GM21737 (cell line): ENCODE data around the gene ADAM30.

ENCODE experiments used
- ATAC-seq: cut with Tn5 transposase; IDR thresholded peaks from one replicate; pipeline ENCODE4 v1.9.1; 2021; ENCODE audit warnings: mild to moderate bottlenecking, moderate library complexity; ENCODE audit not compliant: unreplicated experiment

Gene ADAM30

GRCh38 chr1:119909890-119910596, 13.7 kb upstream of the ADAM30 start:
- ATAC-seq: no peak

DNA sequence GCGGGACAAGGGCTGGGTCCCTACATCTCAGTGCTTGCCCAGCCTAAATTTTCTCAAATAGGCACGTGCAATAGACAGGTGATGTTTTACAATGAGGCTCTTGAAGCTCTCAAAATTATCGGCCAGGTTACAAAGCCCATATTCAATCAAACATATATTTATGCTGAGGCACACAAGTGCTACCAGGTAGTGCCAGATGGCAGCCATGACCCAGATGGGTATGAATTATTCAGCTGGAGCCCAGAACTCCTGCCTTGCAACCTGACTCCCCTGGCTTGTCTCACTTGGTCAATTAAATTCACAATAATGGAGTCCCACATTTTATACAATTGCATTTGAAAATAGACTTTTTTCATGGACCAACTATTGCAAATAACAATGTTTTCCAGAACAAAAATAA, 12.3 kb upstream of the ADAM30 start:
- no peak for ATAC-seq

DNA sequence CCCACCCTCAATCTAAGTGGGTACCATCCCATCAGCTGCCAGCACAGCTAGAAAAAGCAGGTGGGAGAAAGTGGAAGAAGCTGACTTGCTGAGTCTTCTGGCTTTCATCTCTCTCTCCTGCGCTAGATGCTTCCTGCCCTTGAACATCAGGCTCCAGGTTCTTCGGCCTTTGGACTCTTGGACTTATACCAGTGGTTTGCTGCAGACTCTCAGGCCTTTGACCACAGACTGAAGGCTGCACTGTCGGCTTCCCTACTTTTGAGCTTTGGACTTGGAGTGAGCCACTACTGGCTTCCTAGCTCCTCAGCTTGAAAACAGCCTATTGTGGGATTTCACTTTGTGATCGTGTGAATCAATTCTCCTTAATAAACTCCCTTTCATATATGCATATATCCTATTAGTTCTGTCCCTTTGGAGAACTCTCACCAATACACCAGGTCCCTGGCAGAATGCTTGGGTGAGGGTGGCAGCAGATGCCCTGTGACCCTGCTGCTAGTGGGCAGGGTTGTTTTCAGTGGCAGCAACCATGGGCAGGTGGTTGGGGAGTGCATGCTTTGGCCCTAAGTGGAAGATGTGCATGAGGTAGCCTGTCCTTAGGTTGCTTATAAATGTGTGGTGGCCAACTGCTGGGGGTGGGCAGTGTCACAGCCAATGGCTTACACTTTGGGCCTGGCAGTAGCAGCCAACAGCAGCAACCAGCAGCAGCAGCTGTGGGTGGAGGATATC, 10.8 kb upstream of the ADAM30 start:
- no peak for ATAC-seq

DNA sequence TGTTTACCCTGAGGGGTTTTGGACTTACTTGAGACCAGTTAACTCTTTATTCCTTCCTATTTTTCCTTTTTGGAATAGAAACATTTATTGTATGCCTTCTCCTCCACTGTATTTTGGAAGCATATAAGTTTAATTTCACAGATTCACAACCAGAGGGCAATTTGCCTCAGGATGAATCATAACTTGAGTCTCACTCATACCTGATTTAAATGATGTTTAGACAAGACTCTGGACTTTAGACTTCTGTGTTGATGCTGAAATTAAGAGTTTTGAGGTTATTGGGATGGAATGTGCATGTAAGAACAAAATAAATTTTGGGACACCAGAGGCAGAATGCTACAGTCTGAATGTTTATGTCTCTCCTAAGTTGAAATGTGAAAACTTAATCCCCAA, 7.1 kb upstream of the ADAM30 start:
- ATAC-seq: no peak

DNA sequence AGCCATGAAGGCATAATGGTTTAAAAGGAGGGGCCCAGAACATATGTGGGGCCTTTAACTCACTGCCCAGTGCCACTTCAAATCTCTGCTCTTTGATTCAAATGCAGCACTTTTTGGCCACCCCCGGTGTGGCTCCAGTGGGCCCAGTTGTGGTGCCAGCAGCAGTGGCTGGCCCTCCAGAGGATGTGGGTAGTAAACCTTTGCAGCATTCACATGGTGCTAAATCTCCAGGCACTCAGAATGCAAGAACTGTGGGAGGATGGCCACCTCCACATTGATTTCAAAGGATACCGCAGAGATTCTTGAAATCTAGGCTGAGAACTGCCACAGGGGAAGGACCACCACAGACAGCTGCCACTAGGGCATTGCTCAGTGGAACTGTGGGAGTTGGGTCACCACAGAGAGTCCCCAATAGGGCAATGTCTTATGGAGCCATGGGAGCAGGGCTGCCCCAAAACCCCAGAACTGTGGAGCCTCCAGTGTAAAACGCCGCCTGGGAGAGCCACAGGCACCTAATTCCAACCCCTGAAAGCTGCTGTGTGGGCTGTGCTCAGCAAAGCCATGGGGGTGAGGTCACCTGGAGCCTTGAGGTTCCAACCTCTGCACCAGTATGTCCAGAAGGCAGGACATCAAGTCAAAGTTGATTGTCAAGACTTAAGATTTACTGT, 6.6 kb upstream of the ADAM30 start:
- no peak for ATAC-seq

DNA sequence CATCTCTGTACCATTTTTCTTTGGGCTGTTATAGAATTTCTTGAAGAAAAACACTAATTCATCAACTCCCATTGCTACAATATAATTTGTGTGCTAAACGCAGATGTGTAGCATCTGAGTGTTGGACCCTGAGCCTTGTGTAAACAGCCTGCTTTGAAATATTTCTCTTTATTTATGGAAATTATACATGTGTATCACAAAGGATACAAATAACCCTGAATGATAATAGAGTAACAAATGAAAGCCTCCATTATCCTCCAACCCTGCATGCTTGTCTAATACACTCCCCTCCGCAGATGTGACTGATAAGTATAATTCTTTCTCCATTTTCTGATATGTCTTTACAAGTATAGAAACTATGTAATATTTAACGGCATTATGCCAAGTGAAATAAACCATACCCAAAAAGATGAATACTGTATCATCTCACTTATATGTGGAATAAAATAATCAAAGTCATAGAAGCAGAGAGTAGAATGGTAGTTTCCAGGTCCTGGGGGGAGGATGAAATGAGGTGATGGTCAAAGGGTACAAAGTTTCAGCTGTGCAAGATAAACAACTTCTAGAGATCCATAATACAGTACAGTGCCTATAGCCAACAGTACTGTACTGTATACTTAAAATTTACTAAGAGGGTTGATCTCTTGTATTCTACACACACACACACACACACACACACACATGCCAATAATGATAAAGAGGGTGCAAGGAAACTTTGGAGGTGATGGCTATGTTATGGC, 2.8 kb upstream of the ADAM30 start:
- no peak for ATAC-seq

- no peak for ATAC-seq
Observed at GRCh38 chr1:119898530-119898929, 2.2 kb upstream of the ADAM30 start.

DNA sequence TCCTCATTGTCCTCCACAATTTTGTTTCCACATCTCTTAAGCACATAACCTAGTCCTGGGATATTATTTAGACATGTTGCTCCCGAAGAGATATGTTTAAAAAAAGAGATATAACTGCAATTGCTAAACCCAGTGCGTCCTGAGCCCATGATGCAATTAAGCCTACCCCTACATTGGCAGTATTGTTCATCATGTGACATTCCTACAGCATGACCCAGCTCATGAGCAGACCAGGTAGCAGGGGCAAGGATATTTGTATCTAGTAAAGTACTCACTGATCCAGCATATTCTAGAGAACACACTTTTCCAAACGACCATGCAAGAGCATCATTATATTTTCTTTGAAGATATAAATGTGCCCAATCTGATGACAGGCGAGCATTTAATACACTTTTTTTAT, 1.2 kb downstream of the ADAM30 start:
- ATAC-seq: no peak

- no peak for ATAC-seq
Observed at GRCh38 chr1:119893827-119894700, 2.3 kb downstream of the ADAM30 start.

DNA sequence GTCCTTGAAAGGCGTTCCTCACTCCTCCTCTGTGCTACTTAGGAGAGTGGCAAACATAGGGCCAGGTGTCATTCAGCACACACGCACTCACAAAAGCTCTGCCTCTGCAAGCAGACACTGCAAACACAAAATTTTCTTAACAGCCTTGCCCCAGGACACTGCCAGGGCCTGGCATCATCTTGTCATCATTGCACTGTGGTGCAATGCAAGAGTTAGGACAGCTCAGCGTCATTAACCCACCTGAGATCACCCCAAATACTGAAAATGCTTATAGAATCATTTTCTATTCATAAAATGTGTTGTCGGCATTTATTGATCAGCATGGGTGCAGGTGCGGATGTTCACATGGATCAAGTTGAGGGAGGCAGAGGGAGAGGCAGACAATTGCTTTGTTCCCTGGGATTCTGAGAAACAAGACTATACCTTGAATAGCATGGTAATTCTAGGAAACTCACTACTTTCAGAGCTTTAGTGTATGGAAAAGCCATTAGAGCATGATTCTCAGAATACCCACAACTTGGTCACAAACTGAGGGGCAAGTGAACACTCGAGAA, 3.0 kb downstream of the ADAM30 start:
- ATAC-seq: no peak

GRCh38 chr1:119891386-119891785, 4.9 kb downstream of the ADAM30 start:
- no peak for ATAC-seq

GRCh38 chr1:119888476-119888875, 7.8 kb downstream of the ADAM30 start:
- ATAC-seq: no peak

- no peak for ATAC-seq
Observed at GRCh38 chr1:119887427-119887826, 8.9 kb downstream of the ADAM30 start.

GRCh38 chr1:119885903-119886783, 10.2 kb downstream of the ADAM30 start:
- ATAC-seq: no peak

- ATAC-seq: no peak
Observed at GRCh38 chr1:119884711-119885110, 11.6 kb downstream of the ADAM30 start.

DNA sequence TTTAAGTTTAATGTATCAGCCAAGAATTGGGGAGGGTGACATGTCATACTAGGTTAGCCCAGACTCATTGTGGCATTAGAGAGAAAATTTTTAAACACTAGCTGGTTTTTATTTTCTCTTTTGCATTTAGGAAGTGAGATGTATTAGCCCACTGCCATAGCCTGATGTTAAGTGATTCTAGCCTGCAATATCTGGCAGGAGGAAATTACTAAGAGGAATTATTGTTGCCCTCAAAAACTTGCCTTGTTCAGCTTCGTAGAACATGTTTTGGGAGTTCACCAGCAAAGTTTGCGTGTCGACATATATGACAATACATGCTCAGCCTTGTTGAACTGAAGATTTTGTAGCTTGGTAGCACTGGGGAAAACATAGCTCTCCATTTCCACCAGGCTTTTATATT, 12.5 kb downstream of the ADAM30 start:
- no peak for ATAC-seq

GRCh38 chr1:119882132-119883049, 13.9 kb downstream of the ADAM30 start:
- ATAC-seq: no peak
